GM19452 (cell line): Measurements from ENCODE around the gene ZNF146.
"Not testable (repeated sequence)": the region's sequence is repeated elsewhere in the genome, so short reads cannot be mapped to it uniquely, and the experiment has no call there.

Source experiments
- ATAC-seq: cut with Tn5 transposase; IDR thresholded peaks from one replicate; pipeline ENCODE4 v1.9.1; 2021; ENCODE audit not compliant: unreplicated experiment

ZNF146 gene

DNA sequence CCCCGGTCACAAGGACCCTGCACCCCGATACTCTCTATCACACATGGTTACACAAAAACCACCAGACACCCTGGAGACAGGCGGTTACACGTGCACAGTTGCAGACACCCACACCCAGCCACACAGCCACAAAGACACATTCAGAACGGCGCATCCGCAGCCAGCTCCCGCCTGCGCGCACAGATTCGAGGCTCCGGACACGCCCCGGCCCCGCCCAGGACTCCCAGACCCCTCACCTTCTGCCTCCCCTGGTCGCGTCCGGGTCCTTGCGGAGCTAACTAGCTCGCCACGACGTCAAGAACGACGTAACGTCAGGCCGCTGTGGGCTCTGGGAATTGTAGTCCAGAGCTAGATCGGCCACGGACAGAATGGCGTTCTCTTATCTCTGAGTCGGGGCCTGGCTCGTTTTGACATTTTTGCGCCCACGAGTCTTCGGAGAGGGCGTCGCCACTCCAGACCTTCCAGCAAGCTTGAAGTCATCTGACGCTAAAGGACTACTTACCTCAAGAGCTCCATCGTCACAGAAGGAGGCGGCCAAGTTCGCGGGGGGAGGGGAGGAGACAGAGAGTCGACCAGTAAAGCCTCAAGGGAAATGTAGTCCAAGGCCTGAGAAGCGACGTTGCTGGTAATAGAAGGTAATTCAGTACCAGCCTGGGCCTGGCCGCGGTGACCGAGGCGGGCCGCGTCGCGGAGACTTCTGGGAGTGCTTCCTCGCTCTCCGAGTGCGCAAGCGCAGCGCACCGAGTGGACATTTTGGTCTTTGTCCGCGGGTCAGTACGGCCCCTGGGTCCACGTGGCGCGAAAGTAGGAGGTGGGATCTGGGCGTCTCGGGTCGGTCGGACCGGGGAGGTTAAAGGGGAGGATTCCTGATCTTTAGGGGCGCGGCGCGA is at the start of gene ZNF146, which contains the start of gene ZNF565:
TSS of gene ZNF146 (plus strand) at position 721 of the 890 bp plus-strand sequence. CDS start 21,335 bp downstream, outside the sequence.
TSS of gene ZNF565 (minus strand) at position 280 of the 890 bp plus-strand sequence. CDS start 12,680 bp downstream, outside the sequence.
- peak; percentile 91 for ATAC-seq

GRCh38 chr19:36169084-36169760 is 45.7 kb upstream of the ZNF146 start:
- no peak for ATAC-seq

DNA sequence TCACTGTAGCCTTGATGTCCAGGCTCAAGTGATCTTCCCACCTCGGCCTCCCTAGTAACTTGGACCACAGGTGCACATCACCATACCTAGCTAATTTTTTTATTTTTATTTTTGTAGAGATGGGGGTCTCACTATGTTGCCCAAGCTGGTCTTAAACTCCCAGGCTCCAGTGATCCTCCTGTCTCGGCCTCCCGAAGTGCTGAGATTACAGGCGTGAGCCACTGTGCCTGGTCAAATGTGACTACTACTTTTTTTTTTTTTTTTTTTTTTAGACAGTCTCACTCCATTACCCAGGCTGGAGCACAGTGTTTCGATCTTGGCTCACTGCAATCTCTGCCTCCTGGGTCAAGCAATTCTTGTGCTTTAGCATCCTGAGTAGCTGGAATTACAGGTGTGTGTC is 42.1 kb upstream of the ZNF146 start:
- ATAC-seq = no peak

- not testable (repeated sequence) for ATAC-seq
Measured at GRCh38 chr19:36173846-36174245, 41.1 kb upstream of the ZNF146 start.

GRCh38 chr19:36179077-36179476 is 35.8 kb upstream of the ZNF146 start:
- ATAC-seq = not testable (repeated sequence)

DNA sequence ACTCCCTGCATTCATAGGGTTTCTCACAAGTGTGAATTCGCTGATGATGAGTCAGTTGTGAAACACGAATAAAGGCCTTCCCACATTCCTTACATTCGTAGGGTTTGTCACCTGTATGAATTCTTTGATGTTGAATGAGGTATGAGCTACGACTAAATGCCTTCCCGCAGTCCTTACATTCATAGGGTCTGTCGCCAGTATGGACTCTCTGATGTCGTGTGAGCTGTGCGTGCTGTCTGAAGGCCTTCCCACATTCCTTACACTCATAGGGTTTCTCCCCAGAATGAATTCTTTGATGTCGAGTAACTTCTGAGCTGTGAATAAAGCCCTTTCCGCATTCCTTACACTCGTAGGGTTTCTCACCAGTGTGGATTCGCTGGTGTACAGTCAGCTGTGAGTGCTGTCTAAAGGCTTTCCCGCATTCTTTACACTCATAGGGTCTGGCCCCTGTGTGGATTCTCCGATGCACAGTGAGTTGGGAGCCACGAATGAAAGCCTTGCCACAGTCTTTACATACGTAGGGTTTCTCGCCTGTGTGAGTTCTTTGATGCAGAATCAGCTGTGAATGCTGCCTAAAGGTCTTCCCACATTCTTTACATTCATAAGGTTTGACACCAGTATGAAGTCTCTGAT is 32.2 kb upstream of the ZNF146 start:
- no peak for ATAC-seq

DNA sequence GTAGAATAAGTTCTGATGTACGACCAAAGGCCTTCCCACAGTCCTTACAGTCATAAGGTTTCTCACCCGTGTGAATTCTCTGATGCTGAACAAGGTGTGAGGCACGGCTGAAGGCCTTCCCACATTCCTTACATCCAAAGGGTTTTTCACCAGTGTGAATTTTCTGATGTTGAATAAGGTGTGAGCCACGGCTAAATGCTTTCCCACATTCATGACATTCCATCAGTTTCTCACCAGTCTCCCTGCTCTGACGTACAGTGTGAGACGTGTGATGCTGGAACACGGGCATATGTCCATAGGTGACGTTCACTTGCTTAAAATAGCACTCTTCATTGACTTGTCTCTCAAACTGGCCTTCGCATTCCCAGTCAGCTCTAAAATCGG is 31.7 kb upstream of the ZNF146 start:
- ATAC-seq = no peak

DNA sequence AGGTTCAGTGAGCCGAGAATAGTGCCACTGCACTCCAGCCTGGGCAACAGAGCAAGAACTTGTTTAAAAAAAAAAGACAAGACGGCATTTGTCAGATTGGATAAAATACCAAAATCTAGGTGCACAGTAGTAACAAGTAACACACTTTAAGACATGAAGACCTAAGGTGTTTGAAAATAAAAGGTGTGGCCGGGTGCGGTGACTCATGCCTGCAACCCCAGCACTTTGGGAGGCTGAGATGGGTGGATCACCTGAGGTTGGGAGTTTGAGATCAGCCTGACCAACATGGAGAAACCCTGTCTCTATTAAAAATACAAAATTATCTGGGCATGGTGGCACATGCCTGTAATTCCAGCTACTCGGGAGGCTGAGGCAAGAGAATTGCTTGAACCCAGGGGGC is 28.2 kb upstream of the ZNF146 start:
- ATAC-seq = not testable (repeated sequence)

DNA sequence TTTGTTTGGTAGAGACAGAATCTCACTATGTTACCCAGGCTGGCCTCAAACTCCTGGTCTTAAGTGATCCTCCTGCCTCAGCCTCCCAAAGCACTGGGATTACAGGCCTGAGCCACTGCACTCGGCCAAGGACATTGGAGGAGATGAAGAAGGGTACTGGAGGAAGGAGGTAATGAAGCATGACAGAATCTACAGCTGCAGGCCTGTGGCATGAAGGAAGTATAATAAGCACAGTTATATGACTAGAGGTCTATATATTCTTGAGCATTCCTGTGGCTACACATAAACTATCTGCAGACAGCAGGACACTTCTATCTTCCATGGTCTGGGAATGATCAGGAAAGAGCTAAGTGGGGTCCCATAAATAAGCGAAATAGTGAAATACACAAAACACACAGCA is 18.7 kb upstream of the ZNF146 start:
- ATAC-seq = no peak

DNA sequence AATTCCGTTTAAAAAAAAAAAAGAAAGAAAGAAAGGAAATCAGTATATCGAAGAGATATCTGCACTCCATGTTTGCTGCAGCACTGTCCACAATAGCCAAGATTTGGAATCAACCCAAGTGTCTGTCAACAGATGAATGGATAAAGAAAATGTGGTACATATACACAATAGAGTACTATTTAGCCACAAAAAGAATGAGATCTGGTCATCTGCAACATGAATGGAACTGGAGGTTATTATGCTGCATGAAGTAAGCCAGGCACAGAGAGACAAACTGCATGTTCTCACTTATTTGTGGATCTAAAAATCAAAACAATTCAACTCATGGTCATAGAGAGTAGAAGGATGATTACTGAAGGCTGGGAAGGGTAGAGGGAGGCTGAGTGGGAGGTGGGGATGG is 16.8 kb upstream of the ZNF146 start:
- no peak for ATAC-seq

- ATAC-seq = no peak
Measured at GRCh38 chr19:36201684-36202083, 13.2 kb upstream of the ZNF146 start.

DNA sequence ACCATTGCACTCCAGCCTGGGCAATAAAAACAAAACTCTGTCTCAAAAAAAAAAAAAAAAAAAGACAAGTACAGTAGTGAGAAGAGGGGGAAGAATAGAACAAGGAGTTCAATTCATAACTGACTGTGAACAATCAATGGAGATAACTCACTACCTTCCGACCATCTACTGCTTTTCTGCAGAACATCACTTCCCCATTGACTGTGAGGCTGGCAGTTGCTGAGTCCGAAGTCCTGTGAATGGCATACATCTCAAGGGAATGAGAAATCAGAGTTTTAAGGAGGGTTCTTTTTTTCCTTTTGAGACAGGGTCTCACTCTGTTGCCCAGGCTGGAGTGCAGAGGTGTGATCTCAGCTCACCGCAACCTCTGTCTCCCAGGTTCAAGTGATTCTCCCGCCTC is 11.6 kb upstream of the ZNF146 start:
- ATAC-seq = no peak

DNA sequence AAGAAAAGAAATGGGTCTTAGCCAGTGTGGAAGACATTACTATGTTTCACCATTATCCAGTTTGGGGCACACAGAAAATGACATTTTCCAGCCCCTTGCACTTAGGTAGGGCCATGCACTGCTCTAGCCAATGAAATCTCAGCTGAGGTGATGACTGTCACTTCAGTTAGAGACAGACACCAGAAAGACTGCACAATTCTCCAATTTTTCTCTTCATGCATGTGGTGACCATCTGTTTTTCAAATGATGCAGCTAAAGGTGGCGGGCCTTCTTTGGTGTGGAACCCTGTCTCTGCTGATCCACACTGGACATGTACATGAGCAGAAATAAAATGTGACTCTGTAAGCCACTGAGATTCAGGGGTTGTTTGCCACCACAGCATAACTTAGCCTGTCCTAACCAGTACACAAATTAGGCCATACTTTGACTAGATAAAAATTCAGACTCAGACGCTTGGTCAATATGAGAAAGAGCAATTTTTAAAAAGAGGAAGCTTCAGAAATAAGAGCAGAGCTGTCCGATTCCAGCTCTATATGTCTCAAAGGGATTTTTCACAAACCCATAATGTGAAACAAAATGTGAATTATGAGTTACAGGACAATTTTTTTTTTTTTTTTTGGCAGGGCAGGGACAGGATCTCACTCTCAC is 7.2 kb upstream of the ZNF146 start:
- no peak for ATAC-seq

- ATAC-seq = no peak
Measured at GRCh38 chr19:36209372-36209771, 5.5 kb upstream of the ZNF146 start.

- ATAC-seq = no peak
Measured at GRCh38 chr19:36210497-36210896, 4.4 kb upstream of the ZNF146 start.

DNA sequence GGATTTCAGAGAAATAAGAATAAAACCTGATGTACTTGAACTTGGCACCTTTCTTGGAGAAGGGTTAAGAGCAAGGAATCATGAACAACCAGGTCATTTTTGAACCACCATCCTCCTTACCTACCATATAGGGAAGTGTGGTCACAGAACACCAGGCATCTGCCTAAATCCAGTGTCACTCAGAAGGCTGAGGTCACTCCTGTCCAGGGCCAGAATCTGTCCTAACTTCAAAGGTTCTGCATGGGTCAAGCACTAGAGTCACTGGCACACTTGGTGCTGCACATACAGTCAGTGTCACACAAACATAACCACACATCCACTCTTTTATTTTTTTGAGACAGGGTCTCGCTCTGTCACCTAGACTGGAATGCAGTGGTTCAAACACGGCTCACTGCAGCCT is 2.0 kb upstream of the ZNF146 start:
- ATAC-seq = no peak

GRCh38 chr19:36215276-36216123 is 594 bp downstream of the ZNF146 start:
- ATAC-seq = no peak

DNA sequence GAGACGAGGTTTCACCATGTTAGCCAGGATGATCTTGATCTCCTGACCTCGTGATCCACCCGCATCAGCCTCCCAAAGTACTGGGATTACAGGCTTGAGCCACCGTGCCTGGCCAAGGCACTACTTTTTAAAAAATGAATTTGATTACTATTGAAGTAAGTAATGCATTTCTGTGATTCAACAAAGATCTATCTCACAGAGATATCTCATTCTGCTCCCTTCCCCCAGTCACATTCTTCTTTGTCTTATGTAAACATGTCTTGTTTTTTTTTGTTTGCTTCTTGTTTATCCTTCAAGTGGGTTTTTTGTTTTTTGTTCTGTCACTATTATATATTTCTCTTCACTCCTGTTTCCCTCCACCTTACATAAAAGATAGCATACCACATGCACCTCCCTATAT is 6.6 kb downstream of the ZNF146 start:
- no peak for ATAC-seq

DNA sequence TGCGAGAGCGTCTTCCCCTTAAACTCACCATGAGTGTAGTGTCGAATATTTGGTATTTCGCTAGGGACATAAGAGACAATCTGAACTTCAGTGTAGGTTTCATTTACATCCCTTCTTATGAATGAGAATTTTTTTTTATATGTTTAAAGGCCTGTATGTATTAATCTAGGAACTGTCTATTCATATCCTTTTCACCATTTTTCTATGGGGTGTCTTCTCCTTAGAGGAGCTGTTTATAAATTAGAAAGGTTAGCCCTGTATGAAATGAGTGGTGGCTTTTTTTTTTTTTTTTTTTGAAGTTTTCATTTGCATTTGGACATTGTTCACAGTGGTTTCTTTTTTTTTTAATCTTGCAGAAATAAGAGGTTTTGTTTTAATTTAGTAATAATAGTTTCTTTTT is 7.6 kb downstream of the ZNF146 start:
- no peak for ATAC-seq

GRCh38 chr19:36225219-36225892 is 10.4 kb downstream of the ZNF146 start:
- ATAC-seq = no peak
